ENCODE results near the gene FLRT3.
A peak's percentile ranks its signal among the peaks of the same experiment; 100 is the strongest.

Gene FLRT3

GRCh38 chr20:14337400-14338171 is at the start of gene FLRT3:
Gene FLRT3, minus strand, starts transcription at chr20:14337612. Its CDS starts 10,106 bp downstream, at chr20:14327506.
- peak; percentile 84 for DNase-seq (ENCODE audit: low read depth, low spot score)

DNA sequence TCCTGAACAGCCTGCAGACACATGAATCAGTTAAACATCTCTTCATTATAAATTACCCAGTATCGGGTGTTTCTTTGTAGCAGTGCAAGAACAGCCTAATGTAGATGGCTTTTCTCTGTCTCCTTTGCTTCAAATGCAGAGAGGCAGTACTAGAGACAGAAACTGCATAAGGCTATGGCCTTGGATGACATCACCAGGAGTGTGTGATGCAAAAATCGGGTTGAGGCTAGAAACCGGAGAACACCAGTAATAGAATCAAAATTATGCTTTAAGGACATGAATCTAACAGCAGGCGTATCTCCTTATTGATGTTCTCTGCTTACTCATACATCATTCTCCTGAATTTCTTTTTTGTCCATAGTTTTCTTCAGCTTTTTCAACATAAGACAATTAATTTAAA is 49.3 kb upstream of the FLRT3 start:
- DNase-seq (ENCODE audit: low read depth, low spot score) = no peak

DNA sequence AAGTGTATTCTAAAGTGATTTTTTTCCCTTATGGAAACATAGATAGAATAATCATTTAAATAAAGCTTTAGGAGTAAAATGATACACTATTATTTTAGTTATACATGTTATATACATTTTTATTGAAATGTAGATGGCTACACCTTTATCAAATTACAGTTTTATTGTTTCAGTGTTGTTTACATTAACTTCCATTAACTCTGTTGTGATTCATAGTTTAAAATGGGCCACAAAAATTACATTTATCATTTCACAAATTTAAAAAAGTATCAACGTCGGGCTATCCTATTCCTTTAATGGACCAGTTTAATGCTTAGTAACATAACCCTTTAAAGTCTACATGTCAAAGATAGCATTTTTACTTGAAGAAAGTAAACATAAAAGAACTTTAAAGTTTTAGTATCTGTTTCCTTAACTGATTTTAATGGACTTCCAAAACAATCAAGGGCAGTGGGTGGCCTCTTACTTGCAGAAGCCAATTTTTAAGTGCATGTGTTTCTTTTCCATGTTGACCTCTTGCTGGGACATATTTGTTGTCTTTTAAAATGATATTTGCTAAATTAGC is 47.8 kb upstream of the FLRT3 start:
- no peak for DNase-seq (ENCODE audit: low read depth, low spot score)

- DNase-seq (ENCODE audit: low read depth, low spot score) = no peak
Measured at GRCh38 chr20:14384416-14385175, 47.2 kb upstream of the FLRT3 start.

DNA sequence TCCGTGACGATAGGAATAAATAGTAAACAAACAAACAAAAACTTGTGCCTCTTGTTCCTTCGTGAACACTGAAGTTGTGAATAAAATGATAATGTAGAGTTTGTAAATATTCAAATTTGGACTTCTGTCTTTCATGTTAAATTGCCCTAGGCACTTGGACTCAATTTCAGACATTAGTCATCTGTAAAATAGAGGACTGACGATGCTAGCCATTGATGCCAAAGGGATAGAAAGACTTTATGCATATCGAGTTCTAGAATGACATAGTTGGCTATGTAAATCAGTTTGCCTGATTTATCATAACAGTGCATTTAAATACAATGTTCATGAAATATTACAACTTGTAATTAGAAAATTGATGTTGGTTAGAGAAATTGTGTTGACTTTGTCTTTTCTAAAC is 45.9 kb upstream of the FLRT3 start:
- no peak for DNase-seq (ENCODE audit: low read depth, low spot score)

DNA sequence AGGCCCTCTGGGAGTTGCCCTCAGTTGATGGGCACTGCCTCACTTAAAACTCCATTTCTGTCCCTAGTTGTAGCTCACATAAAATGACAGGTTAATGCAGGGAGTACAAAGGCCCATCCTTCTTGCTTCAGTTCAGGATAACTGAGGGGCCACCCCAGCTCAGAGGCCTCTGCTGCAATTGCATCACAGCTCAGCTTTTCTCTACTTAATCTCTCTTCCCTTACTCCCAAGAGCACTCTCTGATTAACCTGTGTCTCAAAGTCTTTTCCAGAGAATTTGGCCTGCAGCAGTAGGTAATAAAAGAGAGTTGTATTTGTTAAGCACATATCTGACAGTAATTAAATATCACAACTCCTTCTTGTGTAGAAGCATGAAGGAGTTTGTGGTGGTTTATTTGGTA is 40.9 kb upstream of the FLRT3 start:
- DNase-seq (ENCODE audit: low read depth, low spot score) = no peak

GRCh38 chr20:14375416-14375985 is 38.1 kb upstream of the FLRT3 start:
- DNase-seq (ENCODE audit: low read depth, low spot score) = no peak

- no peak for DNase-seq (ENCODE audit: low read depth, low spot score)
Measured at GRCh38 chr20:14374196-14374595, 36.8 kb upstream of the FLRT3 start.

- no peak for DNase-seq (ENCODE audit: low read depth, low spot score)
Measured at GRCh38 chr20:14361509-14362345, 24.3 kb upstream of the FLRT3 start.

DNA sequence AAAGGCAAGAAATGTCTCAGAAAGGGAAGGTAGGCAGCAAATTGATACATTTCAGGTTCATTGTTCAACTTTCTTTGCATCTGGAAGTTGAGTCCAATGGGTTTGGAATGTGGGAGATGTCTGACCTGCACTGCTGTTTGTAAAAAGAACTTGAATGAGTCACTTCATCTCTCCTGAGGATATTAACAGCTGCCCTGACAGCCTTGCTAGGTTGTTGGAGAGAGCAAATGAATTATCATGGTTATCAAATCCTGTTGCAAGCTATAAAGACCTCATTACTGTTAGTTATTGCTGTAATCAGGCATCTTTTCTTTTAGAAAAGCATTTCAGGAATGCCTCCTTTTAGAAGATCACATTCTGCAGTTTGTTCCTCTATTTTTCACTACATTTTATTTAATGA is 23.0 kb upstream of the FLRT3 start:
- DNase-seq (ENCODE audit: low read depth, low spot score) = no peak

DNA sequence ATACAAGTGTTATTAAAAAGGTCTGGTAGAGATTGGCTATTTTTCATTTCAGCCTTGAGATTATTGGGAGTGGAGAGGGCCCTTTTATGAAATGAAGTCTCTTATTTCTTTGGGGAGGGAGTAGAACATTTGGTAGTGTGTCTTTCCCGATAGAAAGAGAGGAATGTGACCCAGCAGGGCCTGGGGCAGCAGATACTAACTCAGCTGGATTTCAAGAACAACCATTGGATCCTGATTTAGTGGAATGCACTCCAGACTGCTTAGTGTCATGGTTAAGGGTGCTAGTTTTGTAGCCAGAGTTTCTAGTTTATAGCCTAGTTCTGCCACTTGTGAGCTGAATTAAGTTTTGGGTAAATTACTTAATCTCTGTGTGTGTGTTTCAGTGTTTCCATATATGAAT is 18.4 kb upstream of the FLRT3 start:
- no peak for DNase-seq (ENCODE audit: low read depth, low spot score)

DNA sequence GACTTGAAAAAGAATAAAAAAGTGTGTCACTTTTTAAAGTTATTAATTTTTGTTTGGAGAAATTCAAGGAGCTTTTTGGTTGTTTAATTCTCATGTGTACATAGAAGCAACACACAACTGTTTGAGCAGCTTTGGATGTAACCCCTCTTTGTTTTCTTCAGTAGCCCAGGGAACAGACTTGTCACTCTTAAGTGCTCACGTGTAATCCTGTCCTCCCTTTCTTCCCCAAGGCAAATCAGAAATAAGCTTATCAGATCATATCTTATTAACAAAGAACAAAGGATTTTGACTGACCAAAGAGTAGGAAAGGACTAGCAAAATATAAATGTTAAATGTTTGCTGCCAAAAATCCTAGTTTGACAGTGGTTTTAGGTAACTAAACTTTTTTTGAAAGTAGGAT is 7.3 kb upstream of the FLRT3 start:
- DNase-seq (ENCODE audit: low read depth, low spot score) = no peak

DNA sequence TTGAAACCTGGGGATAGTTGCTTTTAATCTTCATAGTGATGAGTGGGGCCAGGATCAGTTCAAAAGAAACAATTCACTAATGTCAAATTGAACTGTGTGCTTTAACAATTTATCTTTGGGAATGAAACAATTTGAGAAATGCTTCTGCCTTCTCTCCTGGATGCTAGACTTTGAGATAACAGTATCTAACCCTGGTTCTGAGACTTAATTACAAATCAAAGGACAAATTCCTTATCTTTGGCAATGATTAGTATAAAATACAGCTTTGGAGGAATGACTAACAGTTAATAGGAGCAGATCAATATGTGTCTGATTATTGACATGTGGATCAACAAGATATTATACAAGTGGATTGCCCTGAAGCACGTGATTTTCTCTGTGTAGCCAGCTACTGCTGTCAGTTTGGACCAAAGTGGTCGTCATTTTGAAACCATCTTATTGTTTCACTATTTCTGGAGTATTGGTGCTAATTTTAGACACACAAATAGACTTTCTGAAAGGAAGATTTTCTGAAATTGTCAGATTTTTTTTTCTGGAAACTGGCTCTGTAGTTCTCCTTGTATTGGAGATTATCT is 6.2 kb upstream of the FLRT3 start:
- no peak for DNase-seq (ENCODE audit: low read depth, low spot score)

DNA sequence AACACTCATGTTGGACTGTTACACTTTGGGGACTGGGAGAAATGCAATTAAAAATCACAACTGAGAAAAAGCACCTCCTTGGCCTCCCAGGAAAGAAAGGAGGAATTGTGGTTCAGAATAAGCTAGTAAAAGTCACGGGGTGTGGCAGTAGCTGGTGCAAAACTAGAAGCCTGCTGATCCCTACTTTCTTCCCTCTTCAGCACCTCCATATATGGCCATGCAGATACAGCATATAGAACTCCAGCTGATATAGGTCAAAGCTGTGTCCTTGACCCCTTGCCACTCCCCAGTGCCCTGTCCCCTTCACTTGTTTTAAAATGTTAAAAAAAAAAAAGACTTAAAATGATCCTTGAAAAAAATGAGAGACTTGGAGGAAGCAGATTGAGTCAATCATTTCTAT is 5.5 kb upstream of the FLRT3 start:
- no peak for DNase-seq (ENCODE audit: low read depth, low spot score)

GRCh38 chr20:14341801-14342200 is 4.4 kb upstream of the FLRT3 start:
- no peak for DNase-seq (ENCODE audit: low read depth, low spot score)

DNA sequence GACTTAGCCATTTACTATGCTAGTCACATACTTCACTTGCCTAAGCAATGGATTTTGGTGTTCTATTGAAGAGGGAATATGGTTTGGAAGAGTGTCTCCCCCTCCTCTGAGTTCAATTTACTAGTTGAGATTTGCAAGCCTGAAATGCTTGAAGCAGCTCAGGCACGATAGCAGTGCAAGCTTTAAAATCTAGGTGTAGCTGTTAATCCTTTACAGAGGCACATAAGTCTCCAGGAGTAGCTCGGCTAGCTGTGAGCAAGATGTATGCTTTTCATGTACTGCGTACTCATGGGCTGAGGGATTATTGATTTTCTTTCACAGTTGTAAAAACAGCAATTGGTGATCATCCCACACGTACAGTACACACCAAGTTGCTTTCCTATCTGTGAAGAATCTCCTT is 726 bp downstream of the FLRT3 start:
- DNase-seq (ENCODE audit: low read depth, low spot score) = no peak

DNA sequence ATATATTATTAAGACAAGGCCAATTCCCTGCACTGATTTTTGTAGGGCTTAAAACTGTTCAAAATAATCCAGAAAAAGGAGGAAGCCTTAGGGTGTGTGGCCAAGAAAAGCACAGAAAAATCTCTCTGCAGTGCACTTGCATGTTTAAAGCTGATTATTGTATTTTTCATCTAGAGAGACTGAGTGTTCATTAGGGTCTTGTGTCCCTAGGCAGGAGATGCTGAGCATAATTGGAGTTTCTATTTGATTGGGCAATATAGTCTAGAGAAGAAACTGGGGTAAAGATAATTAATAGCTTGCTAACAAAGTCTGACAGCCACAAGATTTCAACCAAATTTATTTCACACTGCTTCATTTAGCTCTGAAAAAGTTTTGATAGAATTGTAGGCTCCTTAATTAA is 2.4 kb downstream of the FLRT3 start:
- DNase-seq (ENCODE audit: low read depth, low spot score) = no peak

GRCh38 chr20:14334306-14334930 is 3.0 kb downstream of the FLRT3 start:
- DNase-seq (ENCODE audit: low read depth, low spot score) = no peak

DNA sequence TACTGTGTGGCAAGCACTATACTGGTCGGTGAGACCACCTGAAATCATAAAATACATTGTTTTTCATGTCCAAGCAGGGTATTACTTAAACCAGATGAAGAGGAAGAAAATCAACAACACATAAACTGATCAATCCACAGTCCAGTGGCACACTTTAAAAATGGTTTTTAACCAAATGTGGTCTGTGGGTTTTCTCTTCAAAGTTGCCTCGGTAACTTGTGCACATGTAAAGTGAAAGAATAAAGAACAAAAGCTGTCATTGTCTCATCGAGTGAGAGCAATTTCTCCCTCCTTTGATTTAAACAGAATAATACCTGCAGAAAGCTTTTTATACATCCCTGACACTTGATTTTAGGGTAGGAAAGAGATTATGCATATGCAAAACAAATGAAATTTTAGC is 3.7 kb downstream of the FLRT3 start:
- no peak for DNase-seq (ENCODE audit: low read depth, low spot score)

- DNase-seq (ENCODE audit: low read depth, low spot score) = no peak
Measured at GRCh38 chr20:14332866-14333265, 4.5 kb downstream of the FLRT3 start.

DNA sequence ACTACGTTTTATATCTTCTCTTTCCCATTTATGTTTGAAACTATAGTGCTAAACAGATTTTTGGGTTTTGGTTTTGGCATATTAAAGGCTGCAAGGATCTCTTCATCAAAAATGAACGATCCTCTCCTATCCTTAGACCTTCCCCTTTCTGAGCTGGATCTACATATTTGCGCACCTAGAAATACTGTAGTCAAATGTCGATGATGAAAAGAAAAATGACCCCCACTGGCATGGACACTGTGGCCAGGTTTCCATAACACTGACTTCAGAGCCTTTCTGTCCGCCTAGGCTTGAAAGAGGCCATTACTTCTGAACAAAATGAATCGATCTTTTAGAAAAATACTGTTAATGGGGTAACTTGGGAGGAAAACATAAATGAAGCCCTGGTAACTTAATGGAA is 5.8 kb downstream of the FLRT3 start:
- no peak for DNase-seq (ENCODE audit: low read depth, low spot score)

Data from brain pericyte (primary cell).